CD4-positive, alpha-beta T cell treated with Interleukin-12 subunit alpha and Interleukin-12 subunit beta, for 1 hour (primary cell): Measurements from ENCODE around the gene TRIAP1.

Experiments
- DNase-seq: peaks from one replicate; pipeline ENCODE4 v3.0.0-alpha.2; 2020

The TRIAP1 gene

DNA sequence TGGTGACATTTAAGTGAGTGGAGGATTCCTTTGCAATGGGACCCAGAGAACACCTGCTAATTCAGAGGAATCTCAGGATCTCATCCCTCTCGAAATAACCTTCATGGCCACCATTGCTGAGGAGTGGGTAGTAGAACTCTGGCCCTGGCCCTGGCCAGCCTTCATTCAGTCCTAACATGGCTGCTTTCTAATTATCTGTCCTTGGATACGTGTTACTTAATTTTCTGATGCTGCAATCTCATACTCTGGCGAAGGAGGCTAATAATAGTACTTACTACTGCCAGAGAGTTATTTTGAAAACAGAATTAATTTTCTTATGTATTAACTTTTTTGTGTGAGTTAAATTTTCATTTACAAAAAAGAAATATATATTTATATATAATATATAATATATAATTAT, 20.4 kb downstream of the TRIAP1 start:
- no peak for DNase-seq

GRCh38 chr12:120422892-120423456, 23.2 kb downstream of the TRIAP1 start:
- DNase-seq = no peak

DNA sequence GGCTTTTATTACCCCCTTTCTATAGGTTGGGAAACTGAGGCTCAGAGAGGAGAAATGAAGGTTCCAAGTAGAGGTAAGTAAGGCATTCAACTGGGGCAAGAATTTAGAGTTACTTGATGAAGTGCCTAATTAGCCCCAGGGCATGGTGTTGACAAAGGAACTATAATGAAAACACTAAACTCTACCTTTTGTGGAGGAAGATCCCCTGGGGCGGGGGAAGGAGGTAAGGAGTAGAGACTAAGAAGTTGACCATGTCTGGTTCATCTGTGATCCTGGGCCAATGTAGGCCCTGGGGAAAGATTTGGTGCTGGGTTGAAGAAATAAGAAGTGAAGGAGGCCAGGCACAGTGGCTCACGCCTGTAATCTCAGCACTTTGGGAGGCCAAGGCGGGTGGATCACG, 24.5 kb downstream of the TRIAP1 start:
- no peak for DNase-seq

- DNase-seq = no peak
Measured at GRCh38 chr12:120417917-120418580, 28.1 kb downstream of the TRIAP1 start.

DNA sequence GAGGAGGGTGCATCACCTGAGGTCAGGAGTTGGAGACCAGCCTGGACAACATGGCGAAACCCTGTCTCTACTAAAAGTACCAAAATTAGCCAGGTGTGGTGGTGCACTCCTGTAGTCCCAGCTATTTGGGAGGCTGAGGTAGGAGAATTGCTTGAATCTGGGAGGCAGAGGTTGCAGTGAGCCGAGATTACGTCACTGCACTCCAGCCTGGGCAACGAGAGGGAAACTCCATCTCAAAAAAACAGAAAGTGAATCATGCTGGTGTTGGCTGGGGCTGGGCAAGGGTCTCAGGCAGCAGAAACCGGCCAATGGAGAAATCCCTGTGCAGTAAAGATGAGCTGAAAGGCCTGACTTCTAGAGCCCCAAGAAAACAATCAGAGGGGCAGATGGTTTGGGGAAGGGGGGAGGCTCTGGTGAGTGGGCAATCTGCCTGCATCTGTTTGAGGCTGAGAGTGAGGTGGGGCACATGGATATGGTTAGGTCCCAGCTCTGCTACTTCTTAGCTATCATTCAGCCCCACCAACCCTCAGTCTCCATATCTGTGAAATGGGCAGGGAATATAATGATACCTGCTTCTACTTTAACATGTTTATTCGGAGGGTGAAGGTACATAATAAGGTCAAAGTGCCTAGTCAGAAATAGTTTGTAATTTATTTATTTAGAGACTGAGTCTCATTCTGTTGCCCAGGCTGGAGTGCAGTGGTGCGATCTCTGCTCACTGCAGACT, 29.5 kb downstream of the TRIAP1 start:
- no peak for DNase-seq

GRCh38 chr12:120413901-120414695, 32.1 kb downstream of the TRIAP1 start:
- DNase-seq = no peak

- DNase-seq = no peak
Measured at GRCh38 chr12:120412421-120412820, 33.8 kb downstream of the TRIAP1 start.

DNA sequence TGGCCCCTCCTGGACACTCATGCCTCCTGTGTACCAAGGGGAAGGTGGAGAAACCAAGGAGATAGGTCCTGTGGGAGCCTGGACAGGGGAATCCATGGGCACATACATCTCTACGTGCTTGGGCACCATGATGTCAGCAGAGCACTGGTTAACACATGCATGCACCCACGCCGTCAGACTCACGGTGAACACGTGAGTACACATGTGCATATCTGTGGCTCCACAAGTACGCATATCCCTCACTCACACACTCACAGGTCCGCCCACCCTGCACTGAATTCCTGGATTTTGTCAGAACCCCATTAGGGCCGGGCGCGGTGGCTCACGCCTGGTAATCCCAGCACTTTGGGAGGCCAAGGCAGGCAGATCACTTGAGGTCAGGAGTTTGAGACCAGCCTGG, 37.4 kb downstream of the TRIAP1 start:
- no peak for DNase-seq

DNA sequence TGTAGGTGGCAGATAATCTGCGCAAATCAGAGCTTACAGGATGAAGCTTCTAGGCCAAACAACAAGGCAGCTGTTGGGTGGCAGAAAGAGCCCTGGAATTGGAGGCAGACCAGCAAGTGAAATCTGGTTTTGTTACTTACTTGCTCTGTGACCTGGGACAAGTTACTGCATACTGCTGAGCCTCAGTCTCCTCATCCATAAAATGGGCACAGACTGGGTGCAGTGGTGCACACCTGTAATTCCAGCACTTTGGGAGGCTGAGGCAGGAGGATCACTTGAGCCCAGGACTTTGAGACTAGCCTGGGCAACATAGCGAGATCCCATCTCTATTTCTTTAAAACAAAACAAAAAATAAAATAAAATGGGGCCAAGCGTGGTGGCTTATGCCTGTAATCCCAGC, 39.6 kb downstream of the TRIAP1 start:
- no peak for DNase-seq

DNA sequence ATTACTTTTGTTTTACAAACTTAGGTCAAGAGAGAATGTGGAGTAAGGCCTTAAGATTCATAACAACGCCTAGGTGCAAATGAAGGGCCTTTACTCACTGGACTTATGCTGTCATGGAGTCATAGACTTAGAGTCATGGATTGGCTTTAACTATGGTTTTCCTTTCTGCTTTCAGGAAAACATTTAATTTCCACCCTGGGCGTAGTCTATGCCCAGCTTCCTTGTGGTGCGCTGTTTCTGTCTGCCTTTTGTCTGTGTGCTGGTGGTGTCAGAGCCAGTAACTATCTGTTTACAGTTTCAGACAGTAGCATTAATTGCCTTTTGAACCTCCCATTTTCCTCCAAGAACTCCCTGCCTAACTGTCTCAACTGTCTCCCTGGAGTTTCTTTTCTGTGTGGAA, 40.1 kb downstream of the TRIAP1 start:
- DNase-seq = no peak

- no peak for DNase-seq
Measured at GRCh38 chr12:120404271-120404670, 41.9 kb downstream of the TRIAP1 start.

DNA sequence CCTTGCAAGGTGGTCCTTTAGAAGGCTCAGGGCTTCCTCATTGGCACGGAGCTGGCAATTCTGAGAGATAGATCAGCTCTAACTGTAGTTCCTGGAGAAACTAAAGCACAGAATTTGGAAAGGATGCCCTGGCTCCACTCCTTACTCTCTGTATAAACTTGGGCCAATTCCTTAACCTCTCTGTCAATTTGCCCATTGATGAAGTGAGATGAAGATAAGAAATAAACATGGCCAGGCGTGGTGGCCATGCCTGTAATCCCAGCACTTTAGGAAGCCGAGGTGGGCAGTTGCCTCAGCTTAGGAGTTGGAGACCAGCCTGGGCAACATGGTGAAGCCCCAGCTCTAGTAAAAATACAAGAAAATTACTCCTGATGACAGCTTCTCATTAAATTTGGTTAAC, 42.3 kb downstream of the TRIAP1 start:
- no peak for DNase-seq

DNA sequence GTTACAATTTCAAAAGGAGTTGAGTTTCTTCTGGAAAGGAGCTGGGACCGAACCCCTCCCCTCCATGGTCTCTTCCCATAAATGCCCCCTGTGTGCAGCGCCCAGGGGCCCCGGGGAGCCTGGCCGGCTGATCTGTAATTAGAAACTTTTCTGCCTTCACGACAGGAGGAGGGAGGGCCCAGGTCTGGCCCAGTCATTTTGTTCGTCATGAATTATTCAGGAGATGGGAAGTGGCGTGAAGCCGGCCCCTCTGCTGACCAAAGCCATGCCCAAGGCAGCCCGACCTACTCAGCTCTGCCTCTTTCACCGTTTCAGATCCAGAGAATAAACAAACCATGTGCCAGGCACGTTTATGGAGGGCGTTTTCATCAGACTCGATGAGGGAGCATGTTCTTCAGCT, 44.0 kb downstream of the TRIAP1 start:
- no peak for DNase-seq

DNA sequence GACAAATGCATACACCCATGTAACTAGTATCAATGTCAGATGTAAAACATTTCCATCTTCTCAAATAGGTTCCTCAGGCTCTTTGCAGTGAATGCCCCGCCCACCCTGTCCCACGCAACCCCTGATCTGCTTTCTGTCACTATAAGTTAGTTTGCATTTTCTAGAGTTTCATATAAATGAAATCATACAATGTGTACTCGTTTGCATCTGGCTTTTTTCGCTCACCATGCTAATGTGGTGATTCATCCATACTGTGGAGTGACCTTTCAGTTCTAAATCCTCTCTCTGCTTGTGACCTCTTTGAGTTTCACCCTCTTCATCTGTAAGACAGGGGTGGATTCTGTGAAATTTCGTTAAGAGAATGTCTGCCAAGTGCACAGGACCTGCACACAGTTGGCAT, 46.7 kb downstream of the TRIAP1 start:
- no peak for DNase-seq

GRCh38 chr12:120397824-120398540, 48.2 kb downstream of the TRIAP1 start:
- DNase-seq = no peak

DNA sequence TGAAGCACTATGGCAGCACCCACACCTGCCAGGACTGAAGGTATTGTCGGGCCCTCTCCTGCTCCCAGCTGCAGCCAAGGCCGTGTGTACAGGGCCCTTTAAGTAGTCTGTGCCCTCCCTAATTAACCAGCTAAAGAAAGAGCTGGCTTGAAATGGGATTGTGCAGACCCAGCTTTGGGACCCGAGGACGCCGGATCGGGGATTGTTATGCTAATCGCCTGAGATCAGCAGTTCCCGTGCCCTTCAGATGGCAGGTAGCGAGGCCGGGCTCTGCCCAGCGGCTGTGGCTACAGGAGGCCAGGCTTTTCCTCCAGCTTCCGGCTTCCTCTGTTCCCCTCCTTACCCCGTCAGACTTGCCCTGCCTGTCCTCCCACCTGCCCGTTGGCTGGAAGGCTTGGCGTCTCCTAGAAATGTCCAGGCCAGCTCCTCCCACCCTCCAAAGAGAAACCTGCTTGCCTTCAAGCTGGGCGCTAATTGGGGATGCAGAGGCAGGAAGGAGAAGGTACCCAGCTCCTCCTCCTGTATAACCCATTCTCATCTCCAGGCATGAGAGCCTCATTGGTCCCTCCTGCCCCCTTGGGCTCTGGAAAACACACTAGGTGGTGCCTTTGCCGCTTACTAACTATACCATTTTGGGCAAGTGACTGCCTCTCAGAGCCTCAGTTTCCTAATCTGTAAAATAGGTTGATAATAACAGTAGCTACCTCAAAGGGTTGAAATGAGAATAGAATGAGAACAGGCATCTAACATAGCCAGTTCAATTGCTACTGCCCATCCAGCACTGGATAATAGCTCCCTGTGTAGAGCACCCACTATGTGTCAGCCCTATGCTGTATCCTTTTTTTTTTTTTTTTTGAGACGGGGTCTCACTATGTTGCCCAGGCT, 51.5 kb downstream of the TRIAP1 start:
- DNase-seq = no peak
